G401 (cell line): ENCODE measurements around the gene ADGRD1. TPM values are rescaled to one million over a fixed set of nuclear protein-coding genes. Genes with fewer than 3 reads are reported as not detected.

ENCODE experiments used
- DNase-seq: peaks from one replicate; pipeline ENCODE4 v3.0.0-alpha.2; 2015; ENCODE audit warnings: low spot score
- in situ Hi-C: cut with HindIII; loops from 2 replicates; pipeline ENCODE4 v1.10.0; 2016; ENCODE audit warnings: low sequenced_read_pairs, mixed read lengths
- total RNA-seq: library from RNA; depleted of rRNA; stranded (reverse); fragments of >200 nt; shearing (Covaris generic); gene quantifications from 2 replicates; pipeline ENCODE4 v1.2.3, GENCODE V29; 2014

Gene ADGRD1
- total RNA-seq, 1 experiment from 2014 or later = 0.51 TPM

- in situ Hi-C loops = no loop called here
- DNase-seq = no peak
These were observed 46.3 kb downstream of the ADGRD1 start for GRCh38 chr12:131000000-131000486.

GRCh38 chr12:131001493-131001892, 47.8 kb downstream of the ADGRD1 start:
- no peak for DNase-seq
- in situ Hi-C loops = no loop called here

GRCh38 chr12:131002216-131002631, 48.5 kb downstream of the ADGRD1 start:
- no peak for DNase-seq
- in situ Hi-C loops = no loop called here

GRCh38 chr12:131003036-131003715, 49.5 kb downstream of the ADGRD1 start:
- DNase-seq = no peak
- in situ Hi-C loops = no loop called here

GRCh38 chr12:131003716-131004045, 50.0 kb downstream of the ADGRD1 start:
- in situ Hi-C loops = no loop called here

GRCh38 chr12:131004166-131004565, 50.5 kb downstream of the ADGRD1 start:
- DNase-seq = no peak

More at GRCh38 chr12:131003716-131004045, 50.0 kb downstream of the ADGRD1 start:
- no peak for DNase-seq

GRCh38 chr12:131005161-131006035, 51.7 kb downstream of the ADGRD1 start:
- in situ Hi-C loops = no loop called here

More at GRCh38 chr12:131004166-131004565, 50.5 kb downstream of the ADGRD1 start:
- in situ Hi-C loops = no loop called here

GRCh38 chr12:131006036-131006735, 52.5 kb downstream of the ADGRD1 start:
- DNase-seq = no peak
- in situ Hi-C loops = no loop called here

More at GRCh38 chr12:131005161-131006035, 51.7 kb downstream of the ADGRD1 start:
- no peak for DNase-seq

GRCh38 chr12:131007031-131007739, 53.5 kb downstream of the ADGRD1 start:
- in situ Hi-C loops = no loop called here
- DNase-seq = peak; percentile 22

- in situ Hi-C loops = no loop called here
- DNase-seq = no peak
These were observed 54.0 kb downstream of the ADGRD1 start for GRCh38 chr12:131007740-131008117.

GRCh38 chr12:131008131-131008912, 54.6 kb downstream of the ADGRD1 start:
- no peak for DNase-seq
- in situ Hi-C loops = no loop called here

- no peak for DNase-seq
- in situ Hi-C loops = no loop called here
These were observed 55.2 kb downstream of the ADGRD1 start for GRCh38 chr12:131008913-131009270.

- in situ Hi-C loops = no loop called here
- no peak for DNase-seq
These were observed 56.1 kb downstream of the ADGRD1 start for GRCh38 chr12:131009595-131010395.

GRCh38 chr12:131010396-131011131, 56.9 kb downstream of the ADGRD1 start:
- DNase-seq = no peak
- in situ Hi-C loops = no loop called here

GRCh38 chr12:131011165-131012079, 57.7 kb downstream of the ADGRD1 start:
- no peak for DNase-seq
- in situ Hi-C loops = no loop called here
